SK-N-SH (cell line): ENCODE data around the gene PARD3. TPM values are rescaled to one million over a fixed set of nuclear protein-coding genes. Genes with fewer than 3 reads are reported as not detected.

Source experiments
- CTCF ChIA-PET: fragments of 300-600, 350-600 bp; formaldehyde crosslinking; extraction: SDS; loops from one replicate; lab custom pipeline; 2021; lab: Yijun Ruan, JAX
- POLR2A ChIA-PET: fragments of 350-600 bp; sonication (Branson Sonifier 250); formaldehyde crosslinking; extraction: SDS; loops from one replicate; lab custom pipeline; 2020; ENCODE audit warnings: antibody characterized with exemption, inconsistent platforms; lab: Yijun Ruan, JAX
- DNase-seq: peaks from one replicate; pipeline ENCODE4 v3.0.0; 2012
- H2AFZ ChIP-seq: fragments of 200-600 bp; sonication (generic); 2 replicates; pipeline ENCODE4 v1.8.1; 2016; ENCODE audit warnings: antibody characterized with exemption, mild to moderate bottlenecking, low read depth
- H3F3A ChIP-seq: fragments of 200-600 bp; sonication (generic); replicated peaks from 2 replicates; pipeline ENCODE3; 2016; ENCODE audit warnings: antibody characterized with exemption, mild to moderate bottlenecking; ENCODE audit not compliant: insufficient read depth
- H3K27ac ChIP-seq, 2 experiments: fragments of 200-500 bp in 1 of 2; fragments of 200-600 bp in 1 of 2; sonication (Bioruptor generic) in 1 of 2; sonication (generic), shearing (Covaris generic) in 1 of 2; 2 replicates each; pipeline versions ENCODE4 v1.5.1 to v1.6.1; 2014 to 2016; ENCODE audit warnings: low read depth in 2 of 2, inconsistent platforms in 1 of 2, low read length in 1 of 2, mild to moderate bottlenecking in 1 of 2, mixed read lengths in 1 of 2
- H3K27me3 ChIP-seq: fragments of 200-600 bp; sonication (generic), shearing (Covaris generic); 2 replicates; pipeline ENCODE4 v1.6.1; 2016; ENCODE audit warnings: mixed run types; ENCODE audit not compliant: insufficient read depth
- H3K36me3 ChIP-seq, 2 experiments: fragments of 200-500 bp in 1 of 2; fragments of 200-600 bp in 1 of 2; sonication (Bioruptor generic) in 1 of 2; sonication (generic) in 1 of 2; replicated peaks in 1 of 2; 2 replicates each; pipeline versions ENCODE3 to v1.5.1; 2014 to 2016; ENCODE audit warnings: low read length in 1 of 2, mild to moderate bottlenecking in 1 of 2; ENCODE audit not compliant: insufficient read depth in 2 of 2, control insufficient read depth in 1 of 2
- H3K4me1 ChIP-seq, 2 experiments: fragments of 200-500 bp in 1 of 2; fragments of 200-600 bp in 1 of 2; sonication (Bioruptor generic) in 1 of 2; sonication (generic), shearing (Covaris generic) in 1 of 2; 2 replicates each; pipeline versions ENCODE4 v1.5.1 to v1.6.1; 2014 to 2016; ENCODE audit warnings: low read depth in 1 of 2, low read length in 1 of 2, mixed run types in 1 of 2; ENCODE audit not compliant: insufficient read depth in 2 of 2, control insufficient read depth in 1 of 2
- H3K4me2 ChIP-seq: fragments of 200-600 bp; sonication (generic), shearing (Covaris generic); 2 replicates; pipeline ENCODE4 v1.6.1; 2017; ENCODE audit warnings: mixed run types
- H3K4me3 ChIP-seq, 2 experiments: fragments of 200-500 bp in 1 of 2; fragments of 200-600 bp in 1 of 2; sonication (Bioruptor generic) in 1 of 2; sonication (generic), shearing (Covaris generic) in 1 of 2; 2 replicates each; pipeline versions ENCODE4 v1.5.1 to v1.8.1; 2014 to 2016; ENCODE audit warnings: low read depth in 2 of 2, inconsistent platforms in 1 of 2, low read length in 1 of 2, mild to moderate bottlenecking in 1 of 2, mixed read lengths in 1 of 2, moderate library complexity in 1 of 2
- H3K79me2 ChIP-seq: fragments of 200-600 bp; sonication (generic); 2 replicates; pipeline ENCODE4 v1.8.1; 2017; ENCODE audit warnings: mild to moderate bottlenecking; ENCODE audit not compliant: insufficient read depth
- H3K9ac ChIP-seq: fragments of 200-600 bp; sonication (generic); 2 replicates; pipeline ENCODE4 v1.6.1; 2017; ENCODE audit warnings: mixed run types
- H3K9me2 ChIP-seq: fragments of 200-600 bp; sonication (generic); 2 replicates; pipeline ENCODE4 v1.6.1; 2017; ENCODE audit warnings: mixed run types
- H3K9me3 ChIP-seq: fragments of 200-600 bp; sonication (generic); 2 replicates; pipeline ENCODE4 v1.6.1; 2017; ENCODE audit warnings: mixed run types, mild to moderate bottlenecking, moderate library complexity
- H4K20me1 ChIP-seq: fragments of 200-600 bp; sonication (generic); 2 replicates; pipeline ENCODE4 v1.6.1; 2017; ENCODE audit warnings: mild to moderate bottlenecking, mixed run types; ENCODE audit not compliant: insufficient read depth
- CHD2 ChIP-seq: fragments of 150-350 bp; IDR thresholded peaks from 2 replicates; pipeline ENCODE4 v1.6.1; 2018; ENCODE audit warnings: low read length; ENCODE audit not compliant: partially characterized antibody
- EP300 ChIP-seq, 2 experiments: IDR thresholded peaks; 2 replicates each; pipeline versions ENCODE4 v1.4.0 to v1.6.1; 2012; ENCODE audit warnings: borderline replicate concordance in 1 of 2, low read depth in 1 of 2, low read length in 1 of 2
- FOSL2 ChIP-seq: IDR thresholded peaks from 2 replicates; pipeline ENCODE4 v1.4.0; 2012; ENCODE audit warnings: low read depth, mild to moderate bottlenecking, moderate library complexity, borderline replicate concordance
- FOXJ3 ChIP-seq: sonication (generic); formaldehyde crosslinking; IDR thresholded peaks from 2 replicates; pipeline ENCODE4 v1.5.1; 2020; ENCODE audit warnings: mild to moderate bottlenecking, missing genetic modification reagents
- GABPA ChIP-seq: IDR thresholded peaks from 2 replicates; pipeline ENCODE4 v1.4.0; 2012; ENCODE audit warnings: low read depth, mild to moderate bottlenecking
- JUND ChIP-seq: IDR thresholded peaks from 2 replicates; pipeline ENCODE4 v1.4.0; 2012
- NFIC ChIP-seq: IDR thresholded peaks from 2 replicates; pipeline ENCODE4 v1.4.0; 2012; ENCODE audit warnings: borderline replicate concordance
- NRF1 ChIP-seq: IDR thresholded peaks from 2 replicates; pipeline ENCODE4 v1.6.1; 2012; ENCODE audit warnings: low read depth, mild to moderate bottlenecking, low read length
- RAD21 ChIP-seq: IDR thresholded peaks from 2 replicates; pipeline ENCODE4 v1.6.1; 2012; ENCODE audit warnings: mild to moderate bottlenecking, low read length
- RFX5 ChIP-seq: IDR thresholded peaks from 2 replicates; pipeline ENCODE4 v1.6.1; 2012; ENCODE audit warnings: mild to moderate bottlenecking, improper control_type of control experiment, low read length
- WGBS: methylation state at CpG from one replicate; pipeline ENCODE4 v1.1.6; 2017; ENCODE audit warnings: low lambda C conversion rate; 5-methylcytosine and 5-hydroxymethylcytosine counted together
- polyA plus RNA-seq, 3 experiments: library from polyadenylated mRNA; depleted of rRNA; stranded (reverse); fragments of >200 nt; gene quantifications; 2 replicates each; pipeline ENCODE4 v1.2.3, GENCODE V29; 2012
- TF ChIP-seq, protein P1 (sequence below): IDR thresholded peaks from 2 replicates; pipeline ENCODE4 v1.6.1; 2012; ENCODE audit warnings: mild to moderate bottlenecking, low read depth, low read length, moderate library complexity
- TF ChIP-seq, protein P2 (sequence below): IDR thresholded peaks from 2 replicates; pipeline ENCODE4 v1.4.0; 2012; ENCODE audit warnings: low read depth
- TF ChIP-seq, protein P3 (sequence below): IDR thresholded peaks from 2 replicates; pipeline ENCODE4 v1.4.0; 2012; ENCODE audit warnings: low read depth, borderline replicate concordance
- TF ChIP-seq, protein P4 (sequence below): fragments of 200-600 bp; sonication (generic); IDR thresholded peaks from 2 replicates; pipeline ENCODE4 v1.6.1; 2017; ENCODE audit warnings: antibody characterized with exemption, mild to moderate bottlenecking, moderate library complexity

The PARD3 gene
- polyA plus RNA-seq, 1 of the 3 experiments (the other 2 are of a cell fraction) = 29.4 TPM

DNA sequence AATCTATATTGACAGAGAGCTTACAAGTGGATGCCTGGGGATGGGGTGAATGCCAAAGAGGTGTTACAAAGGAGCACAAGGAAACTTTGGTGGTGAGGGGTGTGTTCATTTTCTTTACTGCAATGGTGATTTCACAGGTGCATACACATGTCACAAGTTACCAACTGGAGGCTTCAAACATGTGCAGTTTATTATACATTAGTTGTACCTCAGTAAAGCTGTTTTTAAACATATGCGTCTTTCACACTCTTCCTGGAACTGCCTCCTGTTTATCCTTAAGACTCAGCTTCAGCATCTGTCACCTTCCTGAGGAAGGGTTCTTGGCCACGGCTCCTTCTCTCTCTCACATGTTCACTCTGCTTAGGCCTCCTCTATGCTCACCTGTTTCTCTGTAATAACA lies 731.5 kb downstream of the PARD3 start:
- no peak overlapping the region for H3K27ac ChIP-seq
- H3K4me1 ChIP-seq = no peaks in the 10 kb centered on the region
- no peaks in the 10 kb centered on the region for H3K27me3 ChIP-seq
- DNase-seq = no peak
- no peaks in the 10 kb centered on the region for H4K20me1 ChIP-seq
- H3K79me2 ChIP-seq = no peaks in the 10 kb centered on the region
- H3F3A ChIP-seq = no peaks in the 10 kb centered on the region
- TF ChIP-seq CHD2 (no peak), EP300 (IDR thresholded peaks at IDR 0.05; ENCODE audit: borderline replicate concordance in 1 of 2, low read depth in 1 of 2, low read length in 1 of 2) (no peak), RAD21 (no peak), FOSL2 (no peak), GABPA (no peak), RFX5 (no peak), NFIC (no peak), JUND (no peak)
- TF ChIP-seq, protein P1, sequence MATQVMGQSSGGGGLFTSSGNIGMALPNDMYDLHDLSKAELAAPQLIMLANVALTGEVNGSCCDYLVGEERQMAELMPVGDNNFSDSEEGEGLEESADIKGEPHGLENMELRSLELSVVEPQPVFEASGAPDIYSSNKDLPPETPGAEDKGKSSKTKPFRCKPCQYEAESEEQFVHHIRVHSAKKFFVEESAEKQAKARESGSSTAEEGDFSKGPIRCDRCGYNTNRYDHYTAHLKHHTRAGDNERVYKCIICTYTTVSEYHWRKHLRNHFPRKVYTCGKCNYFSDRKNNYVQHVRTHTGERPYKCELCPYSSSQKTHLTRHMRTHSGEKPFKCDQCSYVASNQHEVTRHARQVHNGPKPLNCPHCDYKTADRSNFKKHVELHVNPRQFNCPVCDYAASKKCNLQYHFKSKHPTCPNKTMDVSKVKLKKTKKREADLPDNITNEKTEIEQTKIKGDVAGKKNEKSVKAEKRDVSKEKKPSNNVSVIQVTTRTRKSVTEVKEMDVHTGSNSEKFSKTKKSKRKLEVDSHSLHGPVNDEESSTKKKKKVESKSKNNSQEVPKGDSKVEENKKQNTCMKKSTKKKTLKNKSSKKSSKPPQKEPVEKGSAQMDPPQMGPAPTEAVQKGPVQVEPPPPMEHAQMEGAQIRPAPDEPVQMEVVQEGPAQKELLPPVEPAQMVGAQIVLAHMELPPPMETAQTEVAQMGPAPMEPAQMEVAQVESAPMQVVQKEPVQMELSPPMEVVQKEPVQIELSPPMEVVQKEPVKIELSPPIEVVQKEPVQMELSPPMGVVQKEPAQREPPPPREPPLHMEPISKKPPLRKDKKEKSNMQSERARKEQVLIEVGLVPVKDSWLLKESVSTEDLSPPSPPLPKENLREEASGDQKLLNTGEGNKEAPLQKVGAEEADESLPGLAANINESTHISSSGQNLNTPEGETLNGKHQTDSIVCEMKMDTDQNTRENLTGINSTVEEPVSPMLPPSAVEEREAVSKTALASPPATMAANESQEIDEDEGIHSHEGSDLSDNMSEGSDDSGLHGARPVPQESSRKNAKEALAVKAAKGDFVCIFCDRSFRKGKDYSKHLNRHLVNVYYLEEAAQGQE = no peak
- TF ChIP-seq, protein P2, sequence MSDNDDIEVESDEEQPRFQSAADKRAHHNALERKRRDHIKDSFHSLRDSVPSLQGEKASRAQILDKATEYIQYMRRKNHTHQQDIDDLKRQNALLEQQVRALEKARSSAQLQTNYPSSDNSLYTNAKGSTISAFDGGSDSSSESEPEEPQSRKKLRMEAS = no peak
- TF ChIP-seq, protein P3, sequence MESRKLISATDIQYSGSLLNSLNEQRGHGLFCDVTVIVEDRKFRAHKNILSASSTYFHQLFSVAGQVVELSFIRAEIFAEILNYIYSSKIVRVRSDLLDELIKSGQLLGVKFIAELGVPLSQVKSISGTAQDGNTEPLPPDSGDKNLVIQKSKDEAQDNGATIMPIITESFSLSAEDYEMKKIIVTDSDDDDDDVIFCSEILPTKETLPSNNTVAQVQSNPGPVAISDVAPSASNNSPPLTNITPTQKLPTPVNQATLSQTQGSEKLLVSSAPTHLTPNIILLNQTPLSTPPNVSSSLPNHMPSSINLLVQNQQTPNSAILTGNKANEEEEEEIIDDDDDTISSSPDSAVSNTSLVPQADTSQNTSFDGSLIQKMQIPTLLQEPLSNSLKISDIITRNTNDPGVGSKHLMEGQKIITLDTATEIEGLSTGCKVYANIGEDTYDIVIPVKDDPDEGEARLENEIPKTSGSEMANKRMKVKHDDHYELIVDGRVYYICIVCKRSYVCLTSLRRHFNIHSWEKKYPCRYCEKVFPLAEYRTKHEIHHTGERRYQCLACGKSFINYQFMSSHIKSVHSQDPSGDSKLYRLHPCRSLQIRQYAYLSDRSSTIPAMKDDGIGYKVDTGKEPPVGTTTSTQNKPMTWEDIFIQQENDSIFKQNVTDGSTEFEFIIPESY = no peak
- ChIA-PET CTCF (no interaction called here), POLR2A (no interaction called here)
- no peak overlapping the region for H3K4me2 ChIP-seq
- H2AFZ ChIP-seq = no peak overlapping the region
- no peak overlapping the region; a peak in 1 of 4 replicates for H3K4me3 ChIP-seq
- no peaks in the 10 kb centered on the region for H3K9me2 ChIP-seq
- H3K9ac ChIP-seq = no peak overlapping the region
- 81% methylated on average over 2 of the region's 2 CpGs for WGBS
- no peaks in the 10 kb centered on the region for H3K36me3 ChIP-seq
- H3K9me3 ChIP-seq = no peaks in the 10 kb centered on the region

DNA sequence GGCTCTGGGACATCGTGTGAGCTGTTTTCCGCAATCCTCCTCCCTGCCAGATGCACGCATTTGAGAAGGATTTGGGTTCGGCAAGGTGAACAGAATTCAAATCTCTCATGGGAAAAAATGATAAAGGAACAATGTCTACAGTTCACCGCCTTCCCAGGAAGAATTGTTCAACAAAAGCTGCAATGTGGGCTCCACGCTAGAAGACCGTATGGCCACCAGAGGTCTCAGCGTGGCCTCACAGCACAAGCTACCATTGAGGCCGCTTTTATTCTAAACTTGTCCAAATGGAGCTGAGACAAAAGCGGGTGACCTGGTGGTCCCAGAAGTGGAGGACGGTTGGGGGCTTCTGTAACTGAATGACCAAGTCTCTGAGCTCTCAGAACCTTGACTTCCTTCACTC lies 733.1 kb downstream of the PARD3 start:
- Histone ChIP-seq H3K36me3 (no peaks in the 10 kb centered on the region), H3K27ac (no peak overlapping the region), H3K4me2 (no peak overlapping the region), H4K20me1 (no peaks in the 10 kb centered on the region), H3K9ac (no peak overlapping the region), H3K4me1 (no peaks in the 10 kb centered on the region), H3F3A (no peaks in the 10 kb centered on the region), H3K79me2 (no peaks in the 10 kb centered on the region), H2AFZ (no peak overlapping the region), H3K27me3 (no peaks in the 10 kb centered on the region), H3K9me2 (no peaks in the 10 kb centered on the region), H3K4me3 (no peak overlapping the region), H3K9me3 (no peaks in the 10 kb centered on the region)
- POLR2A ChIA-PET = interaction anchor here (0.7 kb wide), 1 partner anchor 440 kb away, joined by 4 read pairs; no protein-coding TSS in a partner anchor
- WGBS = 80% methylated on average over 11 of the region's 11 CpGs
- TF ChIP-seq NRF1 = no peak
- TF ChIP-seq RAD21 = peak; percentile 25; the same call in 1 of the 2 replicates
- TF ChIP-seq FOXJ3 = no peak
- TF ChIP-seq, protein P4, sequence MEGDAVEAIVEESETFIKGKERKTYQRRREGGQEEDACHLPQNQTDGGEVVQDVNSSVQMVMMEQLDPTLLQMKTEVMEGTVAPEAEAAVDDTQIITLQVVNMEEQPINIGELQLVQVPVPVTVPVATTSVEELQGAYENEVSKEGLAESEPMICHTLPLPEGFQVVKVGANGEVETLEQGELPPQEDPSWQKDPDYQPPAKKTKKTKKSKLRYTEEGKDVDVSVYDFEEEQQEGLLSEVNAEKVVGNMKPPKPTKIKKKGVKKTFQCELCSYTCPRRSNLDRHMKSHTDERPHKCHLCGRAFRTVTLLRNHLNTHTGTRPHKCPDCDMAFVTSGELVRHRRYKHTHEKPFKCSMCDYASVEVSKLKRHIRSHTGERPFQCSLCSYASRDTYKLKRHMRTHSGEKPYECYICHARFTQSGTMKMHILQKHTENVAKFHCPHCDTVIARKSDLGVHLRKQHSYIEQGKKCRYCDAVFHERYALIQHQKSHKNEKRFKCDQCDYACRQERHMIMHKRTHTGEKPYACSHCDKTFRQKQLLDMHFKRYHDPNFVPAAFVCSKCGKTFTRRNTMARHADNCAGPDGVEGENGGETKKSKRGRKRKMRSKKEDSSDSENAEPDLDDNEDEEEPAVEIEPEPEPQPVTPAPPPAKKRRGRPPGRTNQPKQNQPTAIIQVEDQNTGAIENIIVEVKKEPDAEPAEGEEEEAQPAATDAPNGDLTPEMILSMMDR = peak; percentile 20; the same call in 1 of the 2 replicates
- CTCF ChIA-PET = interaction anchor here (0.8 to 1.0 kb wide), 3 partner anchors 38 to 556 kb away, joined by 3 read pairs; no protein-coding TSS in a partner anchor
- DNase-seq = no peak
